WI38 (cell line): ENCODE measurements around the gene TMEM45B.
"Not testable (repeated sequence)": the region's sequence is repeated elsewhere in the genome, so short reads cannot be mapped to it uniquely, and the experiment has no call there.

ENCODE experiments used
- H3K4me3 ChIP-seq: 2 replicates; pipeline ENCODE4 v1.5.1; 2011; ENCODE audit warnings: low read depth, mild to moderate bottlenecking, control low read depth, low read length
- TF ChIP-seq, protein P1 (sequence below): IDR thresholded peaks from 2 replicates; pipeline ENCODE4 v1.5.1; 2012; ENCODE audit warnings: low read depth, mild to moderate bottlenecking, control low read depth, low read length

The TMEM45B gene

GRCh38 chr11:129813231-129813791 is 2.3 kb upstream of the TMEM45B start:
- TF ChIP-seq, protein P1, sequence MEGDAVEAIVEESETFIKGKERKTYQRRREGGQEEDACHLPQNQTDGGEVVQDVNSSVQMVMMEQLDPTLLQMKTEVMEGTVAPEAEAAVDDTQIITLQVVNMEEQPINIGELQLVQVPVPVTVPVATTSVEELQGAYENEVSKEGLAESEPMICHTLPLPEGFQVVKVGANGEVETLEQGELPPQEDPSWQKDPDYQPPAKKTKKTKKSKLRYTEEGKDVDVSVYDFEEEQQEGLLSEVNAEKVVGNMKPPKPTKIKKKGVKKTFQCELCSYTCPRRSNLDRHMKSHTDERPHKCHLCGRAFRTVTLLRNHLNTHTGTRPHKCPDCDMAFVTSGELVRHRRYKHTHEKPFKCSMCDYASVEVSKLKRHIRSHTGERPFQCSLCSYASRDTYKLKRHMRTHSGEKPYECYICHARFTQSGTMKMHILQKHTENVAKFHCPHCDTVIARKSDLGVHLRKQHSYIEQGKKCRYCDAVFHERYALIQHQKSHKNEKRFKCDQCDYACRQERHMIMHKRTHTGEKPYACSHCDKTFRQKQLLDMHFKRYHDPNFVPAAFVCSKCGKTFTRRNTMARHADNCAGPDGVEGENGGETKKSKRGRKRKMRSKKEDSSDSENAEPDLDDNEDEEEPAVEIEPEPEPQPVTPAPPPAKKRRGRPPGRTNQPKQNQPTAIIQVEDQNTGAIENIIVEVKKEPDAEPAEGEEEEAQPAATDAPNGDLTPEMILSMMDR, result no peak
- H3K4me3 ChIP-seq, result no peak overlapping the region

DNA sequence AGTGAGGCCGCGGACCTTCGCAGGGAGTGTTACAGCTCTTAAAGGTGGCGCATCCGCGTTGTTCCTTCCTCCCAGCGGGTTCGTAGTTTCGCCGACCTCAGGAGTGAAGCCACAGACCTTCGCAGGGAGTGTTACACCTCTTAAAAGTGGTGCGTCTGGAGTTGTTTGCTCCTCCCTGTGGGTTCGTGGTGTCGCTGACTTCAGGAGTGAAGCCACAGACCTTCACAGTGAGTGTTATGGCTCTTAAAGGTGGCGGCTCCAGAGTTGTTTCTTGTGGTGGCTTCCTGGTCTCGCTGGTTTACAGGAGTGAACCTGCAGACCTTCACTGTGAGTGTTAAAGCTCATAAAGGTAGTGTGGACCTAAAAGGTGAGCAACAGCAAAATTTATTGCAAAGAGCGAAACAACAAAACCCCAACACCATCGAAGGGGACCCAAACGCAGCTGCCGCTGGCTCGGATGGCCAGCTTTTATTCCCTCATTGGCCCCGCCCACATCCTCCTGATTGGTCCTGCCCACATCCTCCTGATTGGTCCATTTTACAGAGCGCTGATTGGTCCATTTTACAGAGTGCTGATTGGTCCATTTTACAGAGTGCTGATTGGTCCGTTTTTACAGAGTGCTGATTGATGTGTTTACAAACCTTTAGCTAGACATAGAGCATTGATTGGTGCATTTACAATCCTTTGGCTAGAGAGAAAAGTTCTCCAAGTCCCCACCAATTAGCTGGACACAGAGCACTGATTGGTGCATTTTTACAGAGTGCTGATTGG is 1.2 kb upstream of the TMEM45B start:
- H3K4me3 ChIP-seq, result no peak overlapping the region
- TF ChIP-seq, protein P1, result no peak

- TF ChIP-seq, protein P1, result no peak
- no peak overlapping the region for H3K4me3 ChIP-seq
Observed at GRCh38 chr11:129817534-129818051, 1.9 kb downstream of the TMEM45B start.

- H3K4me3 ChIP-seq, result not testable (repeated sequence)
Observed at GRCh38 chr11:129818236-129818635, 2.6 kb downstream of the TMEM45B start.

GRCh38 chr11:129819237-129819636 is 3.6 kb downstream of the TMEM45B start:
- TF ChIP-seq, protein P1, result no peak

GRCh38 chr11:129820228-129820627 is 4.6 kb downstream of the TMEM45B start:
- not testable (repeated sequence) for H3K4me3 ChIP-seq

More at GRCh38 chr11:129819237-129819636, 3.6 kb downstream of the TMEM45B start:
- no peak overlapping the region for H3K4me3 ChIP-seq

DNA sequence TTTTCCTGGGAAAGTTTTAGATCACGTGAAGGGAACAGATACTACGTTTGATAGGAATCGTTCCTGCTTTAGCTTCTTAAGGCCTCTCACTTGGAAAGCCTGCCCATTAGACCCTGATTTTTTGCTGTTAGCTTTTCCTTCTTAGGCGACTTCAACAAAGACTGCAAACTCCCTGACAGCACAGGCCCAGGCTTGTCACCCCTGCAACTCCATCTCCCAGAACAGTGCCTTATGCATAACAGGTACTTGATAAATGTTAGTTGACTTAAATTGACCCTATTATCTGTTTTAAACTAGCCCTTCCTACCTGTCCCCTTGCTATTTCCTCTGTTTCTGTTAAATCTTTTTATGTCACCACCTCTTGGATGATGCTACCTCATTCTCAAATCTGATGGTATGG is 7.6 kb downstream of the TMEM45B start:
- not testable (repeated sequence) for H3K4me3 ChIP-seq

DNA sequence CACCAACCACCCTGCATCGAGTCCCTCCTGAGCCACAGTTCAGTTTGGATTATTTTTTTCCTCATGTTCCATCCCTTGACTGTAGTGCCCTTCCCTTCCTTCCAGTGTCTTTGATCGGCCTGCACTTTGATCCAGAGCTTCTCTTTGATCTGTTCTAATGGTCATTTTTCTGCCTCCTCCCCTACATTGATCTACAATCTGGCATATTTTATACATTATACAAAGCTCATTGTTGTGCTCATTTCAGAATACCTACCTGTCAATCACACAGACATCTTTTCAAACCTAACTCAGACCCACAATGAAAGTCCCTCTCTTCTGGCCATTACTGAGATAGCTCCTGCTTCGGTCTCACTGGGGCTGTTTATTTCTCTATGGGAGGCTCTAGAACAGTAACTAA is 8.2 kb downstream of the TMEM45B start:
- H3K4me3 ChIP-seq, result not testable (repeated sequence)

DNA sequence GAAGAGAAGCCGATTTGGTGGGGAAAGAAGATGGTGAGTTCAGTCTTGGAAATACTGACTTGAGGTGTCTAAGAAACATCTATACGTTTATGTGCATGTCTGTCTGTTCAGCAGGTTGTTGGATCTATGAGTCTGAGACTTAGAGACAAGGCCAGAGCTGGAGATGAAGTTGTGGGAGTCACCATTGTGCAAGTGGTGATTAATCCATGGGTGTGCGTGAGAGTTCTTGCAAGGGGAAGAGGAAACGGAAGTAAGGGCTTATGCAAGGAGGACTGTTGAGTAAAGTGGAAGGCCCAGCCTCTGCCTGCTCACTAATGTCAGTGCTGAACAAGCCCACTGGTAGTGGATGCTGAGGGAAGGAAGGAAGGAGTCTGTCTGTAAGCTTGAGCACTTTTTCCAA is 9.7 kb downstream of the TMEM45B start:
- no peak overlapping the region for H3K4me3 ChIP-seq
- TF ChIP-seq, protein P1, result no peak
